Esophagus muscularis mucosa (tissue), 4 donors: ENCODE data around the gene GGT5. TPM values are rescaled to one million over a fixed set of nuclear protein-coding genes. Genes with fewer than 3 reads are reported as not detected.
A peak's percentile ranks its signal among the peaks of the same experiment; 100 is the strongest.
"Not testable (repeated sequence)": the region's sequence is repeated elsewhere in the genome, so short reads cannot be mapped to it uniquely, and the experiment has no call there.

Source experiments
- DNase-seq: peaks from one replicate; pipeline ENCODE4 v3.0.0-alpha.2; 2017; ENCODE audit errors: extremely low spot score
- H3K27ac ChIP-seq, 4 donors: fragments of 200-600 bp; sonication (generic); replicated peaks in 1 of 4; 1 replicate in 3 of 4; 2 replicates in 1 of 4; pipeline ENCODE4 v1.5.1; 2016 to 2019; ENCODE audit warnings: mild to moderate bottlenecking in 1 of 4
- H3K27me3 ChIP-seq, 4 donors: fragments of 200-600 bp; sonication (generic); one replicate each; pipeline versions ENCODE4 v1.5.1 to v1.6.0; 2016 to 2019
- H3K36me3 ChIP-seq, 4 donors: fragments of 200-600 bp; sonication (generic); one replicate each; pipeline ENCODE4 v1.5.1; 2016 to 2019
- H3K4me1 ChIP-seq, 4 donors: fragments of 200-600 bp; sonication (generic); one replicate each; pipeline ENCODE4 v1.5.1; 2016 to 2019
- H3K4me3 ChIP-seq, 4 donors: fragments of 200-600 bp; sonication (generic); 1 replicate in 2 of 4; 2 replicates in 2 of 4; pipeline ENCODE4 v1.5.1; 2016 to 2019; ENCODE audit warnings: mild to moderate bottlenecking in 4 of 4, moderate library complexity in 1 of 4
- H3K9me3 ChIP-seq, 4 donors: fragments of 200-600 bp; sonication (generic); 1 replicate in 3 of 4; 2 replicates in 1 of 4; pipeline ENCODE4 v1.5.1; 2016 to 2019
- EP300 ChIP-seq: sonication (generic); formaldehyde crosslinking; IDR thresholded peaks from one replicate; pipeline ENCODE4 v1.6.1; 2017; ENCODE audit warnings: antibody characterized with exemption
- POLR2A ChIP-seq: fragments of 450-650 bp; IDR thresholded peaks from one replicate; pipeline ENCODE4 v1.6.1; 2017; ENCODE audit warnings: antibody characterized with exemption, moderate library complexity, mild to moderate bottlenecking, low read depth
- POLR2AphosphoS5 ChIP-seq, 2 donors: sonication (generic); formaldehyde crosslinking; IDR thresholded peaks; one replicate each; pipeline ENCODE4 v1.6.1; 2017; ENCODE audit warnings: antibody characterized with exemption in 2 of 2
- WGBS: methylation state at CpG from one replicate; pipeline ENCODE4 v1.1.5; 2018; 5-methylcytosine and 5-hydroxymethylcytosine counted together
- intact Hi-C: fragments of 100-400 bp; cut with DNase I; formaldehyde crosslinking; loops from one replicate; pipeline ENCODE4 v1.15.1; 2023
- total RNA-seq, 4 donors: library from RNA; depleted of rRNA; stranded (reverse); fragments of >200 nt; gene quantifications; one replicate each; pipeline versions ENCODE4 v1.1.0 to v1.2.1, GENCODE V29; 2016
- TF ChIP-seq, protein P1 (sequence below), 3 experiments: fragments of 200-600 bp in 2 of 3; fragments of 450-650 bp in 1 of 3; sonication (generic) in 2 of 3; IDR thresholded peaks; one replicate each; pipeline ENCODE4 v1.5.1; 2017 to 2019; ENCODE audit warnings: antibody characterized with exemption in 3 of 3, mild to moderate bottlenecking in 2 of 3, moderate library complexity in 1 of 3

GGT5 gene
- total RNA-seq, 4 donors from 2014 or later: 15.4 to 59.2 (median 37.2) TPM

DNA sequence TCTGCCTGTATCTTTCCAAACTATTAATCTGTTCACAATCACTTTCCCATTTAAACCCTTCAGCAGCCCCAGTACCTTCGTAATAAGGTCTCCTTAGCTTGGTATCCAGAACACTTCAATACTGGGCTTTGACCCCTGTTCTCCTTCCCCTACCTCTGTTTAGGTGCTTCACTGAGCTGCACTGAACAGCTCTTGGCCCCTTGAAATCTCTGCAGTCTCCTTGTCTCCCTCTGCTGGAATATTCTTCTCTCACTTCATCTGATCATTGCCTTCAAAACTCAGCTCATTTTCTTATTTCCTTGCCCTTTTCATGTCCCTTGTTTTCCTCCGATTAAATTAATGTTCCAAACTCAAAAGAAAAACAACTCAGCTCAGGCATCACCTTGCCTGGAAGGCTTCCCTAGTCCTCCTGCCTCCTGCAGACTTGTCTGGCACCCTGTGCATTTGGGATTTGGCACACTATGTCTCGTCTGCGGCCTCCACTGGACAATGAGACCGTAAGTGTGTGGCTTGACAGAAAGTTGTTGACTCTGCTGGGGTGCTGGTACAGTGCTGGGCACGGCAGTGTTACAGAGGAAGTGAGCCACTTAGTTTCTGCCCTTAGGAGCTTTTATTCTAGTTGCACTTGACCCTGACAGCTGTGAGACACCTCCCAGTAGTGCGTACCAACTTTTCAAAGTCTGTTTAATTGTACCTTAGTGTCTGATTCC, 30.0 kb upstream of the GGT5 start:
- H3K36me3 ChIP-seq, intact Hi-C loops, H3K27me3 ChIP-seq, H3K9me3 ChIP-seq, DNase-seq: not testable (repeated sequence)
- WGBS: 33% methylated on average over 7 of the region's 7 CpGs
- peak overlapping the region in 2 of 4 donors; percentile 8 to 31 for H3K4me3 ChIP-seq
- TF ChIP-seq, protein P1, sequence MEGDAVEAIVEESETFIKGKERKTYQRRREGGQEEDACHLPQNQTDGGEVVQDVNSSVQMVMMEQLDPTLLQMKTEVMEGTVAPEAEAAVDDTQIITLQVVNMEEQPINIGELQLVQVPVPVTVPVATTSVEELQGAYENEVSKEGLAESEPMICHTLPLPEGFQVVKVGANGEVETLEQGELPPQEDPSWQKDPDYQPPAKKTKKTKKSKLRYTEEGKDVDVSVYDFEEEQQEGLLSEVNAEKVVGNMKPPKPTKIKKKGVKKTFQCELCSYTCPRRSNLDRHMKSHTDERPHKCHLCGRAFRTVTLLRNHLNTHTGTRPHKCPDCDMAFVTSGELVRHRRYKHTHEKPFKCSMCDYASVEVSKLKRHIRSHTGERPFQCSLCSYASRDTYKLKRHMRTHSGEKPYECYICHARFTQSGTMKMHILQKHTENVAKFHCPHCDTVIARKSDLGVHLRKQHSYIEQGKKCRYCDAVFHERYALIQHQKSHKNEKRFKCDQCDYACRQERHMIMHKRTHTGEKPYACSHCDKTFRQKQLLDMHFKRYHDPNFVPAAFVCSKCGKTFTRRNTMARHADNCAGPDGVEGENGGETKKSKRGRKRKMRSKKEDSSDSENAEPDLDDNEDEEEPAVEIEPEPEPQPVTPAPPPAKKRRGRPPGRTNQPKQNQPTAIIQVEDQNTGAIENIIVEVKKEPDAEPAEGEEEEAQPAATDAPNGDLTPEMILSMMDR (IDR thresholded peaks at IDR 0.05): peak in 1 of 3 experiments; percentile 11
- H3K4me1 ChIP-seq: peaks cover 38 to 65% (median 62%) of the 10 kb centered on the region in 4 donors
- H3K27ac ChIP-seq: peak overlapping the region; percentile 54 to 71 (median 66)

DNA sequence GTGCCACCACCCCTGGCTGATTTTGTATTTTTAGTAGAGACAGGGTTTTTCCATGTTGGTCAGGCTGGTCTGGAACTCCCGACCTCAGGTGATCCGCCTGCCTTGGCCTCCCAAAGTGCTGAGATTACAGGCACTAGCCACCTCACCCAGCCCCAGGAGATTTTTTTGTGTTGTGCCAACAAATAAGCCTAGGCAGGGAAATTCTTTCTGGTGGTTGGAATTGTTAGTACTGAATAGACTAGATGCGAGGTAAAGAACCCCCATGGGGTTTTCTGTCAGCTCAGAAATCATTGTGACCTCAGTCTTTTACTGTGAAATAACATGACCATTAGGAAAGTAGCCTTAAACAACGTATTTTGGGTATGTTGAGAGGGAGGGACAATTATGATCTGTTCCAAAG, 29.0 kb upstream of the GGT5 start:
- H3K27me3 ChIP-seq, intact Hi-C loops, DNase-seq, H3K9me3 ChIP-seq, H3K36me3 ChIP-seq: not testable (repeated sequence)
- peak overlapping the region; percentile 54 to 71 (median 58) for H3K27ac ChIP-seq
- WGBS: 70% methylated on average over 4 of the region's 4 CpGs
- H3K4me3 ChIP-seq: peak overlapping the region in 3 of 4 donors; percentile 8 to 21 (median 10)
- peaks cover 38 to 58% (median 56%) of the 10 kb centered on the region in 4 donors for H3K4me1 ChIP-seq

DNA sequence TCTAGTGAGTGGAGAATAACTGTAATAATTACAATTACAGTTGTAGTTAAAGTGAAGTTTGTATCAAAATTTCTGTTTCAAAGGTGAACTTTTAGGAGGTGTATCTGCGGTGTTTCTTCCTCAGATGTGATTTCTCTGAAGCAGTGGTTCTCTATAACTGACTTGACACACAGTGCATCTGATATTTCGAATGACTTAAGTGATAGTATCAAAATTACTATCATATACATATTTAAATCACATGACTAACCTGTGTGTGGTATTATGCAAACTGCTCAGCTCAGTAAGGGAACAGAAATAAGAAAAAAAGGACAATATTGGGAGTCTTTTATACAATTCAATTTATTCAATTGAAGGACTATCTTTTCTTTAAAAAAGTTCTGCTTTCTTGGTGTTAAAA, 28.1 kb upstream of the GGT5 start:
- H3K9me3 ChIP-seq, H3K4me3 ChIP-seq, DNase-seq, H3K27me3 ChIP-seq, H3K36me3 ChIP-seq, intact Hi-C loops, H3K27ac ChIP-seq: not testable (repeated sequence)
- 86% methylated on average over 2 of the region's 2 CpGs for WGBS
- peaks cover 38 to 54% (median 50%) of the 10 kb centered on the region in 4 donors for H3K4me1 ChIP-seq

DNA sequence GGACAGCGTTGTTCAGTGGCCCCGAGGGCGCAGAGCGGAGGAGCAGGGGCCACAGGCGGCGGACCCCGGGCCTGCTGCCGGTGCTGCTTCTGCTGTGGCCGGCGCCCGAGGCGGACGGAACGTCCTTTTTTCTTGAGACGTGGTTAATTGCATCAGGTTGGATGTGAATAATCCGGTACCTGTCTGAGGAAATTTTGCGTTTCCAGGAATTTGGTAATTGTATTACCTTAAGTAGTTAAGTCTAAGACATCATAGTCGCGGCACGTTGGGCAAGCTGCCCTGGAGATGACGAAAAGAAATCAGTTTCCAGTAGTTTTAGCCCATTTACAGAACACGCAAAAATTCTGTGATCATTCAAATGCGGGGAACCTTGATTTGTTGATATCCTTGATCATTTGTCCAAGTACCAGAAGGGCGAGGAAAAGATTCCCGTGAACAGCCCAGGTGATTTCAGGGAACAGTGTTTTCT, 26.5 kb upstream of the GGT5 start:
- Histone ChIP-seq H3K4me3 (peak overlapping the region; percentile 79 to 98 (median 86)), H3K27me3 (no peaks in the 10 kb centered on the region), H3K9me3 (no peaks in the 10 kb centered on the region), H3K4me1 (peaks cover 38 to 54% (median 49%) of the 10 kb centered on the region in 4 donors), H3K36me3 (no peaks in the 10 kb centered on the region), H3K27ac (peak overlapping the region; percentile 91 to 98 (median 94))
- WGBS: 3% methylated on average over 25 of the region's 25 CpGs
- intact Hi-C loops: no loop called here
- TF ChIP-seq EP300 (no peak), POLR2AphosphoS5 (IDR thresholded peaks at IDR 0.05) (no peak), POLR2A (no peak)
- TF ChIP-seq, protein P1 (IDR thresholded peaks at IDR 0.05): no peak
- no peak for DNase-seq

DNA sequence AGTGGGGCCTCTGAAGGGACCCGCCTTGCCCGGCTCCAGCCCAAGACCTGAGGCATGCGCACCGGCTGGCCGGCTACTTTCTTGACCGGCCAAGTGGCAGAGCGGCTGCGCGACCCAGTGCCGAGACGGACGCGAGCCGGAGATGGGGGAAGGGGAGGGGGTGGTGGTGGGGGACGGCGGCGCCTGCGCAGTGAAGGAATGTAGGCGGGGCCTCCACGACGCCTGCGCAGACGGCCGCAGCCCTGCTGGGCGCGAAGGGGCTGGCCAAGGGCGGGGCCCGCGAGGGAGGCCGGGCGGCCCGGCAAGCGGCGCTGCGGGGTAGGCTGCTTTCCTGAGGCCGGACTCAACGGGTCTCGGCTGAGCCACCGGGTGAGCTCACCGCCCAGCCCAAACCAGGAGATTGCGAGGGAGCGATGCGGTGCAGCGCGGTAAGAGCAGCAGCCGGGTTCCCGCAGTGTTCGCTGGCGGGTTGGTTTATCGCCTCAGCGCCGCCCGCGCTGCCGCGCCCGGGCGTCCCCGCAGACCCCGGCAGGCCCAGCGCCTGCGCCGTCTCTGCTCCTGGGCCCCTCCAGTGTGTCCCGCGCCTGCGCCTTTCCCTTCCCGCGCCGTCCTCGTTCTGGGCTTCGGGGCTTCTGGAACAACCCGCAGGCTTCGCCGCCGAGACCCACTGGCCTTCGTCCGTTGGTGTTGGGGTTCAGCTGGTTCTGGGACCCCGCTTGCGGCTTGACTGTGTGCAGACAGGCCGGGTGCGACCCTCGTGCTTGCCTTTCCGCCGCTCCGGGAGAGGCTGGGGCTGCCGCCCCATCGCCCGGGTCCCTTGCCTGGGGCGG, 25.9 kb upstream of the GGT5 start, which contains the start of gene SPECC1L:
SPECC1L (plus strand) TSS at position 276 of the 830 bp plus-strand sequence. CDS start 31,401 bp downstream, outside the sequence.
- Histone ChIP-seq H3K27me3 (no peaks in the 10 kb centered on the region), H3K36me3 (no peaks in the 10 kb centered on the region), H3K4me1 (peaks cover 35 to 48% (median 43%) of the 10 kb centered on the region in 4 donors), H3K4me3 (peak within 1 kb of the TSS; percentile 79 to 98 (median 86)), H3K9me3 (no peaks in the 10 kb centered on the region), H3K27ac (peak within 1 kb of the TSS; percentile 91 to 98 (median 94))
- DNase-seq: peak; percentile 97
- under 1% methylated on average over 23 of the region's 89 CpGs for WGBS
- intact Hi-C loops: no loop called here
- TF ChIP-seq POLR2AphosphoS5 (IDR thresholded peaks at IDR 0.05): peak; percentile 88 to 97
- TF ChIP-seq POLR2A: peak; percentile 90
- no peak for TF ChIP-seq EP300
- TF ChIP-seq, protein P1 (IDR thresholded peaks at IDR 0.05): peak in 2 of 3 experiments; percentile 10 to 30

DNA sequence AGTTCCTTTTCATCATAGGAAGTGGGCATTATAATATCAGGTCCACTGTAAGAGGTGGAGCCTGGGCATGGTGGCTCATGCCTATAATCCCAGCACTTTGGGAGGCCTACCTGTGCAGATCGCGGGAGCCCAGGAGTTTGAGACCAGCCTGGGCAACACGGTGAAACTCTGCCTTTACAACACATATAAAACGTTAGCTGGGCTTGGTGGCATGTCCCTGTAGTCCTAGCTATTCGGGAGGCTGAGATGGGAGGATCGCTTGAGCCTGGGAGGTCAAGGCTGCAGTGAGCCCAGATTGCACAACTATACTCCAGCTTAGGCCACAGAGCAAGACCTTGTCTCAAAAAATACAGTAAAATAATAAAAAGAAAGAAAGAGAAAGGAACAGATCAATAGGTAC, 21.6 kb upstream of the GGT5 start:
- intact Hi-C loops, H3K9me3 ChIP-seq: not testable (repeated sequence)

More for the DNA sequence above, 21.6 kb upstream of the GGT5 start:
- peaks cover 4 to 20% (median 6%) of the 10 kb centered on the region in 4 donors for H3K4me1 ChIP-seq
- not testable (repeated sequence) for H3K4me3 ChIP-seq, H3K27ac ChIP-seq, H3K27me3 ChIP-seq, H3K36me3 ChIP-seq
- WGBS: 95% methylated on average over 6 of the region's 6 CpGs
- DNase-seq: peak; percentile 53
